ENCODE measurements around the gene ST3GAL4.

DNA sequence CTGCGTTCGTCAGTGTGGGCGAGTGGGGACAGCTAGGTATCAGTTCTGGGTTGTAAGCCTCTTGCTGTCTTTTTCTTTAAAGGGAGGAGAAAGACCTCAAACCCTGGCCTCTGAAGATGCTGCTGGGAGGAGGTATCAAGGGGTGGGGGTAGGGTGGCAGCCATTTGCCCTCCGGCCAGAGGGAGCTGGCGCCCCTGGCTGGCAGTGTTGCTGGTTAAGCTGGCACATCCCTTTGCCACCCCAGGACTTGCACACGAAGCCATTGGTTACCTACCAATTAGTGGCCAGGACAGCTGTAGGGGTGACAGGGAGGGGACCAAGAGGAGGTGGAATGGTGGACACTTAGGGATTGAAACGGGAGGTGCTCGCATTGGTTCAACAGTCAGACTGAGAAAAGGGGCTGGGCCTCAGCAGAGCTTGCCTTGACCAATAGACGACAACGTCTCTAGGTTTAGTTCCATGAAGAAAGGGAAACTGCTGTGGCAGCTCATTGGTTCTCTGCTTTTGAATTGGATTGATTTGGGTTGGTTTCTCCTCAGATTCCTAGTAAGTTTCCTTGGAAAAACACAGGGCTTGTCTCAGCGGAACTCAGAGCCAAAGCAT is 77.9 kb downstream of the ST3GAL4 start:
- TF ChIP-seq, protein P1, sequence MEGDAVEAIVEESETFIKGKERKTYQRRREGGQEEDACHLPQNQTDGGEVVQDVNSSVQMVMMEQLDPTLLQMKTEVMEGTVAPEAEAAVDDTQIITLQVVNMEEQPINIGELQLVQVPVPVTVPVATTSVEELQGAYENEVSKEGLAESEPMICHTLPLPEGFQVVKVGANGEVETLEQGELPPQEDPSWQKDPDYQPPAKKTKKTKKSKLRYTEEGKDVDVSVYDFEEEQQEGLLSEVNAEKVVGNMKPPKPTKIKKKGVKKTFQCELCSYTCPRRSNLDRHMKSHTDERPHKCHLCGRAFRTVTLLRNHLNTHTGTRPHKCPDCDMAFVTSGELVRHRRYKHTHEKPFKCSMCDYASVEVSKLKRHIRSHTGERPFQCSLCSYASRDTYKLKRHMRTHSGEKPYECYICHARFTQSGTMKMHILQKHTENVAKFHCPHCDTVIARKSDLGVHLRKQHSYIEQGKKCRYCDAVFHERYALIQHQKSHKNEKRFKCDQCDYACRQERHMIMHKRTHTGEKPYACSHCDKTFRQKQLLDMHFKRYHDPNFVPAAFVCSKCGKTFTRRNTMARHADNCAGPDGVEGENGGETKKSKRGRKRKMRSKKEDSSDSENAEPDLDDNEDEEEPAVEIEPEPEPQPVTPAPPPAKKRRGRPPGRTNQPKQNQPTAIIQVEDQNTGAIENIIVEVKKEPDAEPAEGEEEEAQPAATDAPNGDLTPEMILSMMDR (IDR thresholded peaks at IDR 0.05): no peak
- TF ChIP-seq, protein P2, sequence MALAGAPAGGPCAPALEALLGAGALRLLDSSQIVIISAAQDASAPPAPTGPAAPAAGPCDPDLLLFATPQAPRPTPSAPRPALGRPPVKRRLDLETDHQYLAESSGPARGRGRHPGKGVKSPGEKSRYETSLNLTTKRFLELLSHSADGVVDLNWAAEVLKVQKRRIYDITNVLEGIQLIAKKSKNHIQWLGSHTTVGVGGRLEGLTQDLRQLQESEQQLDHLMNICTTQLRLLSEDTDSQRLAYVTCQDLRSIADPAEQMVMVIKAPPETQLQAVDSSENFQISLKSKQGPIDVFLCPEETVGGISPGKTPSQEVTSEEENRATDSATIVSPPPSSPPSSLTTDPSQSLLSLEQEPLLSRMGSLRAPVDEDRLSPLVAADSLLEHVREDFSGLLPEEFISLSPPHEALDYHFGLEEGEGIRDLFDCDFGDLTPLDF (CRISPR knock-in tag; IDR thresholded peaks at IDR 0.05): no peak
